PC-3 (cell line): Measurements from ENCODE around the gene FKBP2.

Experiments used
- EZH2 ChIP-seq: fragments of 300-600 bp; sonication (generic); IDR thresholded peaks from one replicate; pipeline ENCODE4 v1.6.1; 2017; ENCODE audit warnings: antibody characterized with exemption, mild to moderate bottlenecking, low read length; ENCODE audit not compliant: unreplicated experiment
- EZH2phosphoT487 ChIP-seq: fragments of 300-600 bp; sonication (generic); IDR thresholded peaks from 2 replicates; pipeline ENCODE4 v1.6.1; 2018; ENCODE audit warnings: mild to moderate bottlenecking, antibody characterized with exemption, low read length, borderline replicate concordance
- TF ChIP-seq, protein P1 (sequence below): fragments of 300-600 bp; sonication (generic); conservative IDR thresholded peaks from 2 replicates; pipeline ENCODE4 v1.5.1; 2017; ENCODE audit warnings: antibody characterized with exemption, low read depth, mild to moderate bottlenecking, low read length

DNA sequence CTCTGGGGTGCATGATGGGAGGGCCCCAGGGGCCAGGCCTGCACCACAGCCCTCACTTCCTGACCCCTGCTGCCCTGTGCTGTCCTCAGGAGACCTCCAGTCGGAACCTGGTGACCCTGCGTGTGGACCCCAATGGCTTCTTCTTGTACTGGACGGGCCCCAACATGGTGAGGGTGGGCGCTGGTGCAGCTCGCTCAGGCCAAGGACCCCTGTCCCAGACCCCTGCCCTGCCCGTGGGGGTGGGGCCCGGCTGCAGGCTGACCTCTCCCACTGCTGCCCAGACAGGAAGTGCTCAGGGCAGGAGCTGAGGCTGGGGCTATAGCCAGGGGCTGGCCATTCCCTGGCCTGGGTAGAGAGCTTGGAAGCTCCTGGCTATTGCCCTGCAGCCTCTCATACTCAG lies 13.4 kb downstream of the FKBP2 start:
- no peak for TF ChIP-seq EZH2phosphoT487
- TF ChIP-seq, protein P1, sequence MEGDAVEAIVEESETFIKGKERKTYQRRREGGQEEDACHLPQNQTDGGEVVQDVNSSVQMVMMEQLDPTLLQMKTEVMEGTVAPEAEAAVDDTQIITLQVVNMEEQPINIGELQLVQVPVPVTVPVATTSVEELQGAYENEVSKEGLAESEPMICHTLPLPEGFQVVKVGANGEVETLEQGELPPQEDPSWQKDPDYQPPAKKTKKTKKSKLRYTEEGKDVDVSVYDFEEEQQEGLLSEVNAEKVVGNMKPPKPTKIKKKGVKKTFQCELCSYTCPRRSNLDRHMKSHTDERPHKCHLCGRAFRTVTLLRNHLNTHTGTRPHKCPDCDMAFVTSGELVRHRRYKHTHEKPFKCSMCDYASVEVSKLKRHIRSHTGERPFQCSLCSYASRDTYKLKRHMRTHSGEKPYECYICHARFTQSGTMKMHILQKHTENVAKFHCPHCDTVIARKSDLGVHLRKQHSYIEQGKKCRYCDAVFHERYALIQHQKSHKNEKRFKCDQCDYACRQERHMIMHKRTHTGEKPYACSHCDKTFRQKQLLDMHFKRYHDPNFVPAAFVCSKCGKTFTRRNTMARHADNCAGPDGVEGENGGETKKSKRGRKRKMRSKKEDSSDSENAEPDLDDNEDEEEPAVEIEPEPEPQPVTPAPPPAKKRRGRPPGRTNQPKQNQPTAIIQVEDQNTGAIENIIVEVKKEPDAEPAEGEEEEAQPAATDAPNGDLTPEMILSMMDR, result no peak
- TF ChIP-seq EZH2, result no peak
